Activated T-helper 2 cell treated with anti-CD3 and anti-CD28 coated beads, Interferon-gamma antibody, Interleukin-2, Interleukin-4, amounts not matched to agents 10 μg/mL and 5 μg/mL and 100 μg/mL, durations not matched to agents 14 hours and 24 hours and 36 hours (primary cell): ENCODE measurements around the gene ARV1. TPM values are rescaled to one million over a fixed set of nuclear protein-coding genes. Genes with fewer than 3 reads are reported as not detected.
A peak's percentile ranks its signal among the peaks of the same experiment; 100 is the strongest.
"Not testable (repeated sequence)": the region's sequence is repeated elsewhere in the genome, so short reads cannot be mapped to it uniquely, and the experiment has no call there.

Source experiments
- DNase-seq: peaks from one replicate; pipeline ENCODE4 v3.0.0; 2021; ENCODE audit warnings: low spot score
- H3K27ac Mint-ChIP-seq: one replicate; pipeline ENCODE4 v1.8.0; 2021; ENCODE audit warnings: mixed read lengths
- H3K27me3 Mint-ChIP-seq: one replicate; pipeline ENCODE4 v1.8.0; 2021; ENCODE audit warnings: low read depth, mixed read lengths
- H3K36me3 Mint-ChIP-seq: one replicate; pipeline ENCODE4 v1.8.0; 2021; ENCODE audit warnings: low read depth, mixed read lengths
- H3K4me1 Mint-ChIP-seq: one replicate; pipeline ENCODE4 v1.8.0; 2021; ENCODE audit warnings: low read depth, mixed read lengths
- H3K4me3 Mint-ChIP-seq: one replicate; pipeline ENCODE4 v1.8.0; 2021; ENCODE audit warnings: low read depth, mild to moderate bottlenecking, moderate library complexity, mixed read lengths
- H3K9me3 Mint-ChIP-seq: one replicate; pipeline ENCODE4 v1.8.0; 2021; ENCODE audit warnings: mixed read lengths
- intact Hi-C: fragments of 100-400 bp; cut with micrococcal nuclease; formaldehyde crosslinking; loops from one replicate; pipeline ENCODE4 v1.15.1; 2023
- total RNA-seq: library from RNA; stranded (reverse); gene quantifications from 2 replicates; pipeline ENCODE4 v1.2.3, GENCODE V29; 2022

ARV1 gene
- total RNA-seq, 1 donor from 2014 or later, result 10.7 TPM

DNA sequence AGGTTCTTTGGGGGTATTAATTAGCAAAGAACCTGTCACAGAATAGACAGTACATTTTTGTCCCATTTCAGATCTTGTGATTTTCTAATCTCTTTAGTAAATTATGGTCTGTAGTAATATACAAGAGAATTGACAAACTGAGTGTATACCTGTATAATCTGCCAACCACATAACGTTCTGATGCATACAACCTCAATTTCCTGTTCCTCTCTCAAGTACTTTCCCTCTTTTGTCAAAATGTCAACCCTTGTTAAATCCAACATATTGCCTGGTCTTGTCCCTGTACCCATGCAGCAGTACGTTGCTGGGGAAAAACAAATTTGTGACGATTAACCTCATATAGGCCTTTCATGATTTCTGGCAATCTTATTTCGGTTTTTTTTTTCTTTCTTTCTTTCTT is 1.1 kb downstream of the ARV1 start:
- no peak for DNase-seq
- intact Hi-C loops, result loop anchor here (1.0 to 5.0 kb wide), 5 partner anchors 59 to 913 kb away; partner anchors contain the start of genes C1orf198, COG2 and GALNT2
- peak overlapping the region; percentile 93 for H3K27ac Mint-ChIP-seq

GRCh38 chr1:230982696-230983095 is 3.8 kb downstream of the ARV1 start:
- H3K9me3 Mint-ChIP-seq, result no peaks in the 10 kb centered on the region
- peaks cover 17% of the 10 kb centered on the region for H3K4me1 Mint-ChIP-seq
- H3K4me3 Mint-ChIP-seq, result no peak overlapping the region
- peaks cover 5% of the 10 kb centered on the region for H3K36me3 Mint-ChIP-seq
- no peak overlapping the region for H3K27ac Mint-ChIP-seq
- intact Hi-C loops, result no loop called here
- no peaks in the 10 kb centered on the region for H3K27me3 Mint-ChIP-seq
- DNase-seq, result no peak

More for the DNA sequence above, 1.1 kb downstream of the ARV1 start:
- Mint-ChIP-seq H3K4me1 (peaks cover 31% of the 10 kb centered on the region), H3K9me3 (no peaks in the 10 kb centered on the region), H3K27me3 (no peaks in the 10 kb centered on the region), H3K36me3 (peaks cover 16% of the 10 kb centered on the region), H3K4me3 (peak overlapping the region; percentile 98)

GRCh38 chr1:230983811-230984210 is 4.9 kb downstream of the ARV1 start:
- no peak for DNase-seq
- Mint-ChIP-seq H3K9me3 (no peaks in the 10 kb centered on the region), H3K36me3 (peaks cover 7% of the 10 kb centered on the region), H3K27ac (no peak overlapping the region), H3K4me1 (peaks cover 18% of the 10 kb centered on the region), H3K4me3 (no peak overlapping the region), H3K27me3 (no peaks in the 10 kb centered on the region)
- intact Hi-C loops, result no loop called here

DNA sequence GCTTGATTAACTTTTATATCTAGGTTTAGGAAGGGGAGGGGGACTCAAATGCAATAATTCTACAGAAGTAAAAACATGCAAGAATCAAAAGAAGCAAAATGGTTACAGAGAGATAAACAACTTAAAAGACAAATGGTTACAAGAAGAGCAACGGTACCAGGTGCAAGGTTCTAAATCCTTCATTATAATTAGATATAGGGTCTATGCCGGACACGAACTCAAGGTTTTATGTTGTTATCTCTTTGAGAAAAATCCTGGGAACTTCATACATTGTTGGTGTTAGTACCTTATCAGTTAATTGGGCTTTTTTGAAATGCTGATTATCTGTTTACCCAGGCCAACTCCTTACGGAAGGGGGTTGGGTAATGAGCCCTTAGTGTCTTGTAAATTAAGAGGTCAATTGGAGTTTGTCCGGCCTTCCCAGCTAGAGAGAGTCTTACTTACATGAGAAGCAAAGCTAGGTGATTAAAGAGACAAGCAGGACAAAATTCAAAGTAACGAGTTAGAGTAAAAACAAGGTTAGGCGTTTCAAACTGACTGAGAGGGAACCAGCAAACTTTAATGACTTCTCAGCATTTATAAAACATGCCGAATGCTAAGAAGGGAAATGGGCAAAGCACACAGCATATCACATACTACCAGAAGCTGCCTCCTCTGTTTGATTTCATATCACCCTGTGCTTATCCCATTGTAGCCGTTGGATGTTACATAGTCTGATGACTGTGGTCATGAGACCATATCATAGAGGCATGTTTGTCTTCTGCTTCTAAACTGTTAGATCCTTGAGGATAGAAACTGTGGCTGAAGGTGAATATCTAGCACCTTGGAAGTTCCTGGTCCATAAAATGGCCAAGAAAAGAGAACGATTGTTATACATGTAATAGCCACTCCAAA is 6.0 kb downstream of the ARV1 start:
- H3K27ac Mint-ChIP-seq, H3K27me3 Mint-ChIP-seq, intact Hi-C loops, DNase-seq, H3K4me3 Mint-ChIP-seq, H3K9me3 Mint-ChIP-seq: not testable (repeated sequence)
- peaks cover 13% of the 10 kb centered on the region for H3K4me1 Mint-ChIP-seq
- H3K36me3 Mint-ChIP-seq, result peaks cover 14% of the 10 kb centered on the region

- DNase-seq, result no peak
- Mint-ChIP-seq H3K27ac (no peak overlapping the region), H3K4me1 (peaks cover 9% of the 10 kb centered on the region), H3K4me3 (no peak overlapping the region), H3K27me3 (no peaks in the 10 kb centered on the region), H3K36me3 (peaks cover 17% of the 10 kb centered on the region), H3K9me3 (no peaks in the 10 kb centered on the region)
- intact Hi-C loops, result no loop called here
Observed at GRCh38 chr1:230985711-230986110, 6.8 kb downstream of the ARV1 start.

DNA sequence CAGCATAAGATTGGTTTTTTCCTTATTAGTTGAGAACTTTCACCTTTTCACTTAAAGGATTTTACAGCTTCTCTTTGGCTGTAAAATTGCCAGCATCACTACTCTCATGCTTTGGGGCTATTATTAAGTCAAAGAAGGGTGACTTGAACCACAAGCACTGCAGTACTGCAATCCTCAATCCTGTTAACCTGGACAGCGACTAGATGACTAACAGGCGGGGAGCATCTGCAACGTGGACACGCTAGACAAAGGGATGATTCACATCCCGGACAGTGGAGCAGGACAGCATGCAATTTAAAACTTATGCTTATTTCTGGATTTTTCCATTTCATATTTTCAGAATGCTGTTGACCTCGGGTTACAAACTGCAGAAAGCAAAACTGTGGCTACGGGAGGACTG is 8.1 kb downstream of the ARV1 start:
- H3K9me3 Mint-ChIP-seq, result no peaks in the 10 kb centered on the region
- peaks cover 9% of the 10 kb centered on the region for H3K4me1 Mint-ChIP-seq
- no peaks in the 10 kb centered on the region for H3K27me3 Mint-ChIP-seq
- DNase-seq, result no peak
- intact Hi-C loops, result no loop called here
- H3K36me3 Mint-ChIP-seq, result peaks cover 24% of the 10 kb centered on the region
- H3K27ac Mint-ChIP-seq, result no peak overlapping the region
- H3K4me3 Mint-ChIP-seq, result no peak overlapping the region

DNA sequence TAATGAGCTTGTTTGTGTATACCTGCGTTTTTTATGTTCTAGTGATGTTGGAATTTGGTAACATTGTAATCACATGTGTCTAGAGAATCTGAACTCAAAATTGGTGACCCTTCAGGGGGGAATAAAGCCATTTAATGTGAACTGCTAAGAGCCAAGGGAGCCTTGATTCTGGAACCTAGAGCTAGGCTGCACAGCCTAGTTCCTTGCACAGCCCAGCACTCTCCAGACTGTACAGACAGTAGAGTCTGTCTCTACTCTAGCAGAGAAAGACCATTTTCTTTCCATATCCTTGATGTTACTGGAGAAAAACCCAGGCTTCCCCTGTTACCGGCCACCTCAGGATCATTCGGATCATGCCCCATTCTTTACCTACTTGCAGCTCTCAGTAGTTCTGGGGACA is 8.6 kb downstream of the ARV1 start:
- no peak overlapping the region for H3K4me3 Mint-ChIP-seq
- peaks cover 29% of the 10 kb centered on the region for H3K36me3 Mint-ChIP-seq
- no peak for DNase-seq
- intact Hi-C loops, result no loop called here
- no peak overlapping the region for H3K27ac Mint-ChIP-seq
- peaks cover 9% of the 10 kb centered on the region for H3K4me1 Mint-ChIP-seq
- no peaks in the 10 kb centered on the region for H3K27me3 Mint-ChIP-seq
- no peaks in the 10 kb centered on the region for H3K9me3 Mint-ChIP-seq

DNA sequence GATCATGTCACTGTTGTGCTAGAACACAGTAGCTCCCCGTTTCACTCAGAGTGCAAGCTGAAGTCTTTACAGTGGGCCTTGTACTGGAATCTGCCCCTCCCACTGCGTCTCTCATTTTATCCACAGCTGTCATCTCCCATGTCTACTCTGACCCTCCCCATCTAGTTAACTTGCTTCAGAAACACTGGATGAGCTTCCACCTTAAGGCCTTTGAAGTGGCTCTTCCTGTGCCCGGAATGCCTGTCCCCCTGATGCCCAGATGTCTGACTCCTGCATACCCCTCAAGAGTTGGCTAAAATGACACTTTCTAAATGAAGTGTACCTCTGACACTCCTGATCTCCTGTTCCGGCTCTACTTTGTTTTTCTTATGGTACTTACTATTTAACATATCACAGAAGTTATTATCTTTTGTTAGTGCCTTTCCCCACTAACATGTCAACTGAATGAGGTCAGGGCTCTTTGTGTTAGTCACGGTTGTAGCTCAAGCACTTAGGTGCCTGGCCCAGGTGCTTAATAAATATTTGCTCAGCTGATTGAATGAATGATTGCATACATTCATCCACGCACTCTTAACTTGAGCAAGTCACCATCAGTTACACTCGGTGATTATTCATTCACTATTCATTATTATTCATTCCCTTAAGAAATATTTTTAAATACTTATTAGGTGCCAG is 13.3 kb downstream of the ARV1 start:
- Mint-ChIP-seq H3K9me3 (no peaks in the 10 kb centered on the region), H3K4me3 (no peak overlapping the region), H3K4me1 (peaks cover 2% of the 10 kb centered on the region), H3K27me3 (no peaks in the 10 kb centered on the region), H3K36me3 (peaks cover 31% of the 10 kb centered on the region), H3K27ac (no peak overlapping the region)
- intact Hi-C loops, result no loop called here
- DNase-seq, result no peak

GRCh38 chr1:230994860-230995259 is 16.0 kb downstream of the ARV1 start:
- H3K4me1 Mint-ChIP-seq, result no peaks in the 10 kb centered on the region
- intact Hi-C loops, result no loop called here
- peaks cover 34% of the 10 kb centered on the region for H3K36me3 Mint-ChIP-seq
- DNase-seq, result no peak
- H3K27ac Mint-ChIP-seq, result no peak overlapping the region
- no peaks in the 10 kb centered on the region for H3K27me3 Mint-ChIP-seq
- H3K4me3 Mint-ChIP-seq, result no peak overlapping the region
- H3K9me3 Mint-ChIP-seq, result no peaks in the 10 kb centered on the region

DNA sequence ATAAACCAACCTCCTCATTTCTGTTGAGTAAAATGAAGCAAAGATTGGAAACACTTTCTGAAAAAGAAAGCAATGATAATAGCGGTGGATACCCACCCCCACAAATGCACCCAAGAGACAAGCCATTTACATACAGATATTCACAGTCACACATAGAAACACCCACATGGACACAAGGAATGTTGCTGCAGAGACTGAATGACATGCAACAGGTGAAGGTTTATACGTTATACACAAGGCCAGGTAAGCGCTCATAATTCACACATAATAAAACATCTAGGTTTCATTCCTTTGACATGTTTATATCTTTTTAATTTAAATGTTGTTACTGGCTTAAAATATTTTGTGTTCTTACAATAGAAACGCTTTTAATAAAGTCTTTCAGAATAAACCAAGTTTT is 21.3 kb downstream of the ARV1 start:
- Mint-ChIP-seq H3K36me3 (peaks cover 38% of the 10 kb centered on the region), H3K4me1 (no peaks in the 10 kb centered on the region), H3K27ac (no peak overlapping the region), H3K4me3 (no peak overlapping the region), H3K9me3 (peaks cover 21% of the 10 kb centered on the region), H3K27me3 (no peaks in the 10 kb centered on the region)
- intact Hi-C loops, result no loop called here
- DNase-seq, result no peak

GRCh38 chr1:231000639-231001038 is 21.7 kb downstream of the ARV1 start:
- peaks cover 38% of the 10 kb centered on the region for H3K36me3 Mint-ChIP-seq
- H3K27ac Mint-ChIP-seq, result no peak overlapping the region
- intact Hi-C loops, result no loop called here
- peaks cover 3% of the 10 kb centered on the region for H3K27me3 Mint-ChIP-seq
- DNase-seq, result no peak
- H3K9me3 Mint-ChIP-seq, result peaks cover 25% of the 10 kb centered on the region
- H3K4me3 Mint-ChIP-seq, result no peak overlapping the region
- H3K4me1 Mint-ChIP-seq, result no peaks in the 10 kb centered on the region

DNA sequence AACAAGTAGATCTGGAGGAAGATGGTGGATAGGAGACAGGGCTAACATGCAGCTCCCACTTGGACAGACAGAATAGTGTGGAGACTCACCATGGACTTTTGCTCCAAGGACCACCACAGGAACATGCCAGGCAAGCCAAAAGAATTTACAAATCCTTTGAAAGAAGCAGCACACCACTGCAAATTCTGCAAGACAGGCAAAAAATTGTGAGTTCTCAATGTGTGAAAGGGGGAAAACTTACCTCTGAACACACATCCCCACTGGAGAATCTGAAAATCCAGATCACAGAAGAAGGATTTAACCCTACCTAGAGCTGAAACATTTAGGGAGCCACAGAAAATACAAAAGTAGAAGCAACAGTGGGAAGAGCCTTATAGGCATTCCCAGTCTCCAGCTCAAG is 23.0 kb downstream of the ARV1 start:
- intact Hi-C loops, result no loop called here
- DNase-seq, result no peak
- H3K9me3 Mint-ChIP-seq, result peaks cover 38% of the 10 kb centered on the region
- peaks cover 34% of the 10 kb centered on the region for H3K36me3 Mint-ChIP-seq
- H3K27ac Mint-ChIP-seq, result no peak overlapping the region
- H3K4me1 Mint-ChIP-seq, result no peaks in the 10 kb centered on the region
- H3K27me3 Mint-ChIP-seq, result peaks cover 4% of the 10 kb centered on the region
- no peak overlapping the region for H3K4me3 Mint-ChIP-seq

- H3K9me3 Mint-ChIP-seq, result peaks cover 46% of the 10 kb centered on the region
- H3K4me1 Mint-ChIP-seq, H3K27me3 Mint-ChIP-seq, H3K27ac Mint-ChIP-seq, H3K4me3 Mint-ChIP-seq, DNase-seq, intact Hi-C loops: not testable (repeated sequence)
- H3K36me3 Mint-ChIP-seq, result peaks cover 15% of the 10 kb centered on the region
Observed at GRCh38 chr1:231007535-231007934, 28.6 kb downstream of the ARV1 start.
